ENCODE results near the gene LAMB1. TPM values are rescaled to one million over a fixed set of nuclear protein-coding genes. Genes with fewer than 3 reads are reported as not detected.
A peak's percentile ranks its signal among the peaks of the same experiment; 100 is the strongest.

Gene LAMB1
- total RNA-seq, 1 donor: 410 TPM

DNA sequence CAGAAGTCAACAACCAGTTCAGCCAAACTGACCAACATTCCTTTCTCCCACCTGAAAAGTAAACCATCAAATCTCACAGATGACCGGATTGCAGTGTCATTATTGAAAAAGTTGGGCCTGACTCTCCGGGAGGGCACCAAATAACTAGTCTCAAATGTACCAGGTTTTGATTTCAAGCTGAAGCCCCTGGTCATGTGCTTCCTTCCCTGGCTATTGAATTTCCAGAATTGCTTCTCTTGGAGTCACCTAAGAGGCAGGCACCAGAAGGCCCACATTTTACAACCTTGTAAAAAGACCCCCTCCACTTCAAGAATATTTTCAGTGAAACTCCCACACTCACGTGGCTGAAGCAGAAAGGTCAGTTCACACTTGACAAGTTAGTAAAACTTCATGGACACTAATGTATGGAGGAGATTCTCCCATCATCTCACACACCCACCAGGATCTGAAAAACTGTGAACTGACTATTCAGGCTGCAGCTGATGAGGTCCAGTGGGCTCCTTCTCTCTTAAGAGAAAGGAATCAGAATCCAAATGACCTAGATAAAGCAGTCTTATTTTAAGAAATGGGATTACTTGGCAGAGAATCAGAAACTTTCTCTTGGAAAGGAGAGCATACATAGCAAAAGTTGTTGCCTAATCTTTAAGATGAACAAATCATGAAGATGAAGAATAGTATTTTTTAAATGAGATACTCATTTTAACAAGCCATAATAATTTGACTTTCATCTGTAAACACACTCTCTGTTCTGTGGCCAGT is 58.4 kb downstream of the LAMB1 start:
- Histone ChIP-seq H3K27me3 (ENCODE audit: insufficient read depth, low read length) (no peaks in the 10 kb centered on the region), H2AFZ (ENCODE audit: low read length) (no peak overlapping the region), H3K4me2 (ENCODE audit: insufficient read depth, low read length) (no peak overlapping the region), H3K4me3 (ENCODE audit: insufficient read depth, low read length) (no peak overlapping the region), H3K36me3 (ENCODE audit: insufficient read depth, low read length) (peaks cover 81% of the 10 kb centered on the region), H3K79me2 (ENCODE audit: insufficient read depth, low read length) (peaks cover 10% of the 10 kb centered on the region), H3K9me3 (ENCODE audit: low read depth, low read length) (no peaks in the 10 kb centered on the region), H4K20me1 (ENCODE audit: insufficient read depth, low read length) (no peaks in the 10 kb centered on the region), H3K4me1 (ENCODE audit: insufficient read depth, low read length) (peaks cover 62% of the 10 kb centered on the region), H3K27ac (ENCODE audit: low read depth, low read length) (no peak overlapping the region)
- TF ChIP-seq, protein P1, sequence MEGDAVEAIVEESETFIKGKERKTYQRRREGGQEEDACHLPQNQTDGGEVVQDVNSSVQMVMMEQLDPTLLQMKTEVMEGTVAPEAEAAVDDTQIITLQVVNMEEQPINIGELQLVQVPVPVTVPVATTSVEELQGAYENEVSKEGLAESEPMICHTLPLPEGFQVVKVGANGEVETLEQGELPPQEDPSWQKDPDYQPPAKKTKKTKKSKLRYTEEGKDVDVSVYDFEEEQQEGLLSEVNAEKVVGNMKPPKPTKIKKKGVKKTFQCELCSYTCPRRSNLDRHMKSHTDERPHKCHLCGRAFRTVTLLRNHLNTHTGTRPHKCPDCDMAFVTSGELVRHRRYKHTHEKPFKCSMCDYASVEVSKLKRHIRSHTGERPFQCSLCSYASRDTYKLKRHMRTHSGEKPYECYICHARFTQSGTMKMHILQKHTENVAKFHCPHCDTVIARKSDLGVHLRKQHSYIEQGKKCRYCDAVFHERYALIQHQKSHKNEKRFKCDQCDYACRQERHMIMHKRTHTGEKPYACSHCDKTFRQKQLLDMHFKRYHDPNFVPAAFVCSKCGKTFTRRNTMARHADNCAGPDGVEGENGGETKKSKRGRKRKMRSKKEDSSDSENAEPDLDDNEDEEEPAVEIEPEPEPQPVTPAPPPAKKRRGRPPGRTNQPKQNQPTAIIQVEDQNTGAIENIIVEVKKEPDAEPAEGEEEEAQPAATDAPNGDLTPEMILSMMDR (IDR thresholded peaks at IDR 0.05; ENCODE audit: extremely low read depth, low read depth, low read length): no peak
- no peak for DNase-seq (ENCODE audit: insufficient read length, low spot score, missing footprints)

GRCh38 chr7:107943018-107943417 is 59.9 kb downstream of the LAMB1 start:
- H3K79me2 ChIP-seq (ENCODE audit: insufficient read depth, low read length): peaks cover 10% of the 10 kb centered on the region
- no peak overlapping the region for H3K4me2 ChIP-seq (ENCODE audit: insufficient read depth, low read length)
- H3K27me3 ChIP-seq (ENCODE audit: insufficient read depth, low read length): no peaks in the 10 kb centered on the region
- H3K9me3 ChIP-seq (ENCODE audit: low read depth, low read length): no peaks in the 10 kb centered on the region
- no peak overlapping the region for H3K4me3 ChIP-seq (ENCODE audit: insufficient read depth, low read length)
- peaks cover 62% of the 10 kb centered on the region for H3K4me1 ChIP-seq (ENCODE audit: insufficient read depth, low read length)
- no peak overlapping the region for H2AFZ ChIP-seq (ENCODE audit: low read length)
- no peak for DNase-seq (ENCODE audit: insufficient read length, low spot score, missing footprints)
- TF ChIP-seq, protein P1 (IDR thresholded peaks at IDR 0.05; ENCODE audit: extremely low read depth, low read depth, low read length): no peak
- no peaks in the 10 kb centered on the region for H4K20me1 ChIP-seq (ENCODE audit: insufficient read depth, low read length)
- peaks cover 83% of the 10 kb centered on the region for H3K36me3 ChIP-seq (ENCODE audit: insufficient read depth, low read length)
- no peak overlapping the region for H3K27ac ChIP-seq (ENCODE audit: low read depth, low read length)

- peak overlapping the region; percentile 98 for H3K27ac ChIP-seq (ENCODE audit: low read depth, low read length)
- H3K4me1 ChIP-seq (ENCODE audit: insufficient read depth, low read length): peaks cover 55% of the 10 kb centered on the region
- H3K36me3 ChIP-seq (ENCODE audit: insufficient read depth, low read length): peaks cover 83% of the 10 kb centered on the region
Observed at GRCh38 chr7:107940951-107941350, 62.0 kb downstream of the LAMB1 start.

More at GRCh38 chr7:107940951-107941350, 62.0 kb downstream of the LAMB1 start:
- H3K27me3 ChIP-seq (ENCODE audit: insufficient read depth, low read length): no peaks in the 10 kb centered on the region
- TF ChIP-seq, protein P1 (IDR thresholded peaks at IDR 0.05; ENCODE audit: extremely low read depth, low read depth, low read length): no peak
- DNase-seq (ENCODE audit: insufficient read length, low spot score, missing footprints): no peak
- H3K9me3 ChIP-seq (ENCODE audit: low read depth, low read length): no peaks in the 10 kb centered on the region
- H3K79me2 ChIP-seq (ENCODE audit: insufficient read depth, low read length): peaks cover 10% of the 10 kb centered on the region
- no peak overlapping the region for H3K4me2 ChIP-seq (ENCODE audit: insufficient read depth, low read length)
- no peaks in the 10 kb centered on the region for H4K20me1 ChIP-seq (ENCODE audit: insufficient read depth, low read length)
- H2AFZ ChIP-seq (ENCODE audit: low read length): no peak overlapping the region
- no peak overlapping the region for H3K4me3 ChIP-seq (ENCODE audit: insufficient read depth, low read length)
